ENCODE data around the gene MPRIP.
"Not testable (repeated sequence)": the region's sequence is repeated elsewhere in the genome, so short reads cannot be mapped to it uniquely, and the experiment has no call there.

MPRIP gene

DNA sequence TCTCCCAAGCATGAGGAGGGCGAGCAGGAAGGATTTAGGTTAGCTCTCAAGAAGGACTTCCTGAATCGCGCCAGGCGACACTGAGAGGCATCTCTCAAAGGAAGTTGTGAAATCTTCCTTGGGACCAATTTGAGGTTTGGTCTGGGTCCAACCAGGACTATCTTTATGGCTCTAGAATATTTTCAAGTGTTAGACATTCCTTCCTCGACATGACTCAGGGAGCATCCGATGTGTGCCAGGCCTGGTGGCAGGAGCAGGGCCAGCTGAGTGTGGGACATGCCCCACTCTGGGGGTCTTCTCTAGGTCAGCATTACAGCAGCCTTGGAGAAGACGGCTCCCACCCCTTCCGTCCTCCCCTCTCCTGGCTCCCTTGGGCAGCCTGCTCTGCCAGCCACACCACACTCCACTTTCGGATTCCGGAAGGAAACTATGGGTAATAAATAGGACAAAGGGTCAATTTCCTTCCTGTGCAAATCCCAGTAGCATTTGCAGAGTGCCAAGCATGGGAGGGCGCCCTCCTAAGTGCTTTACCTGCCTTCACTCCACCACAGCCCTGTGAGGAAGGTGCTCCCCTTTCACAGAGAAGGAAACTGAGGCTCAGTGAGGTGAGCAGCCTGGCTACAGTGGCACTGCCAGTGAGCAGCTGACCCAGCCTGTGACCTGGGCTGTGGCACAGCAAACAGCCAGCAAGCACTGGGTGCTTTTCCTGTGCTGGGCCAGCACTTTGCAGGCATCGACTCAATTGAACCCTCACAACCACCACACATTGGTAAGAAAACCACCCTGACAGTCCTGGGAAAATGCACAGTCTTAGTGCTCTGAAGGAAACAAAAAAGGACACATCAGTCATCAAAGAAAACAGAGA, 31.0 kb upstream of the MPRIP start:
- DNase-seq (ENCODE audit: low spot score), result not testable (repeated sequence)

DNA sequence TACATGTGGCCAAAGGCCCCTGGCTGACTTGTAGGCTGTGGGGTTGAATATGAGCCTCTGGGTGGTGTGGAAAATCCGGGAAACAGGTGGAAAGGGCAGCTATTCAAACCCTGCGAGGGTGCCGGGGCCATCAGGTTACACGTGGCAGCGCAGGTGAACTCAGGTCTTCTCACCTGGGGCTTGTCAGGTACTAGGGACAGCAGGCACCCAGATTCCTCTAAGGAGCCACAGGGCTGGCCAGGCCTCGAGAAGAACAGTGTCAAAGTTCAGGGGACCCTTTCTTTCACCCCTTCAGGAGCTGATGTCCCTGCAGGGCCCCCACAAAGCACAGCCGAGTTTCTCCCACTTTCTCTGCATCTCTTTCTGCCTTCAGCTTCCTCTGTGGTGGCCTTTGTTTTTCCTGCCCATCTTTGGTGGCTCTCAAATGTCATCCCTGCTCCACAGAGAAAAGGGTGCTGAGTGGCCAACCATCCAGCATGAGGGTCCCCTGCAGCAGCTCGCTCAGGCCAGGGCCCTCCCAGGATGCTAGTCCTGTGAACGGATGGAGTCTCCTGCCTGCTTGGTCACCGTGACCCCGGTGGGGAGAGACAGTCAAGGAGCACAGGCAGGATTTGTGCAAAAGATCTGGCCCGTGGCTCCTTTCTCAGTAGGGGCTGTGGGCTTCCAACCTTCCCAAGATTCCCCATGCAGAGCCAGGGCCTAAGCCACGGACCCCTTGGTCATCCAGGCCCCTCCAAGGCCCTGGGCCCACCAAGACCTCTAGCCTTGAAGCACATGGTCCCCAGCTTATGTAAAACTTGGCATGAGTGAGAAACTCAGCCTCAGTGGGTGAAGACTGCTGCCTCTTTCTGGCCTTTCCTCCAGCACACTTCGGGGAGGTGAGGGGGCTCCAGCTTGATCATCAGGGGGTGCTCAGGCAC, 28.2 kb upstream of the MPRIP start:
- DNase-seq (ENCODE audit: low spot score), result not testable (repeated sequence)

DNA sequence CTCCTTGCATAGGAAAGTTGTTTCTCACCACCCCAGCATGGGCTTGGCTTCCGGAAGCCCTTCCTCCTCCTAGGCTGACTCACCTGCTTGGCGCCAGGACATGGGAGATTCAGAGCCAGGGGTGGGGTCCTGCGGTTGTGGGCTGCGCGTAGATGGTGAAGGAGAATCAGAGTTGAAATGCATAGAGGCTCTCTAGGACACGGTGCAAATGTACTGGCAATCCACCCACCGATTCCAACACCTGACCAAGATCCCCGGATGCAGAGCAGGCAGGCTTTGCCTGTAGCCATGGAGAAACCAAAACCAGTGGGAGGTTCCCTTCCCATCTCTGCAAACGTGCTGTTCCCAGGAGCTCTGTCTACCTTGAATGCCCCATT, 27.5 kb upstream of the MPRIP start:
- not testable (repeated sequence) for DNase-seq (ENCODE audit: low spot score)

DNA sequence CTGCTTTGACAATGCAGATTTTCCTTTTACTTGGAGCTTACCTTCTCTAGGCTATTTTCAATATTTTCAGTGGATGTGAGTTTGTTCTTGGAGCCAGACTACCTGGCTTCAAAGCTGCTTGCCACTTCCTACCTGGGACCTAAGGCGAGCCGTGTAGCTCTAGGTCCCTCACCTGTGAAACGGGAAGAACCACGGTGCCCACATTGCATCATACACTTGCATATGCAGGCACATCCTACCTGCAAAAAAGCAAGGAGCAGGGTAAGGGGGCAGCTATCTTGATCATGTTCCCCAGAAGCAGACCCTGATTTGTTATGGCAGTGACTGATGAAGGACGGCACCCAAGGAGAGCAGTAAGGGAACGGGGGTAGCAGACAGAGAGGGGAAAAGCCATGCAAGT, 27.0 kb upstream of the MPRIP start:
- no peak for DNase-seq (ENCODE audit: low spot score)

DNA sequence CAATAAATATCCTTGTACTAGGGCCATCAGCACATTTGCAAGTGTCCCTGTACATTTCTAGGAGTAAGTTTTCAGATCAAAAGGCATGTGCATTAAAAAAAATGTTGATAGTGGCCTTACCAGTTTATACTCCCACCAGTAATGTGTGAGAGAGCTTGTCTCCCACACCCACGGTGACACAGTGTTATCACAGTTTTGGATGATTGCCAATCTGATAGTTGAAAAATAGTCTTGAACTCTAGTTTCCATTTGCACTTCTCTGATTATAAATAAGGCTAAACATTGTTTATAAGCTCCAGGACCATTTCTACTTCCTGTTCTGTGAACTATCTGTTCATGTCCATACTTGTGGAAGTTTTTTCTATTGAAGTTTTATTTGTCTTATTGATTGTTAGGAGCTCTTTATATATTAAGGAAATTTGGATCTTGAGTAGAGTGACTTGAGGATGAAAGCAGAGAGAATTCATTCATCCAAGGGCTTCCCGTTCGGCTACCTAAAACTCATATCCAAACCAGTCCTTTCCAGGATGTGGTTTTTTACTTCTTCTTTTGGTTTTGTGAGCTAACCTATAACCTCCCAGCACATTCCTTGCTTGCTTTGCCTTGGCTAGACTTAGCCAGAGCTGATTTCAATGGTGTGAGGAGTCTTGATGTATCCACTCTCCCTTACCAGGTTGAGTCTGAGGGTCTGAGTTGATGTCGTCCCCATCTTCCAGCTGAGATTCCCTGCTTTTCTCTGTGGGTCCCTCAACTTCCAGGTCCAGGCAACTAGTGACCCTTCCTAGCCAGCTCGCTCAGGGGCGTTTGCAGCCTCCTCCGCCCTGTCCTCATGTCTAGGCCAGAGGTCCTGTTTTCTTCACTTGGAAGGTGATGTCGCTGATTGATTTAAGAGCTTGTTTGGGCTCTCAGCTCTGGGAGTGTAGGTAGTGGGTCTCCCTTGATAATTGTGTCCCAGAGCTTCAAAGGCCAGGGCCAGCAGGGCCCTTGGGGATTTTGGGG, 25.8 kb upstream of the MPRIP start:
- not testable (repeated sequence) for DNase-seq (ENCODE audit: low spot score)

DNA sequence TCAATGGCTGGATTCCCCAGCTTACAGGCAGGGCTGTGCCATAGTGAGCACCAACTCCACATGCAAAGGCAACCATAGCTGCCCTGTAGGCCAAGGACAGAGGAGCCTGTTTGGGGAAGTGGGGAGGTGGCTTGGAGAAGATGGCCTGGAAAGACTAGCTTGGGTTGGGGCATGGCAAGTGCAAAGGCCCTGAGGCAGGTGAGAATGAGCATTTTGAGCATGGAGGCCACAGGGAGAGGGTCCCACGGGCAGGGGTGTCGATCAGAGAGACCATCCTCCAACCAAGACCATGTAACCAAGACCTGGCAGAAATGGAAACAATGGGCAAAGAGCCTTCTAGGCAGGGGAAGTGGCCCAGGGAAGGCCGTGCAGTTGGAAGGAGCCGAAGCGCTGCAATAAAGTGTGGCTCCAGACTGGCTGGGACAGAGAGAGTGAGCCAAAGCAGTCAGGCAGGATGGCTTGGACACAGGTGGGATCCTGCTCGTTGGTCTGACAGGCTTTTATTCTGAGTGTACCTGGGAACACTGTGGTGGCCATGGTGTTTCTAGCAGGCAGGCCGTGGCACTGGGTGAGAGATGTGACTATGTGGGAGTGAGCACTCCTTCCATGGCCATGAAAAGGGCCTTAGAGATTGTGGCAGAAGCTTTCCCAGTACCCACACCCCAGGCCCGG, 24.8 kb upstream of the MPRIP start:
- no peak for DNase-seq (ENCODE audit: low spot score)

DNA sequence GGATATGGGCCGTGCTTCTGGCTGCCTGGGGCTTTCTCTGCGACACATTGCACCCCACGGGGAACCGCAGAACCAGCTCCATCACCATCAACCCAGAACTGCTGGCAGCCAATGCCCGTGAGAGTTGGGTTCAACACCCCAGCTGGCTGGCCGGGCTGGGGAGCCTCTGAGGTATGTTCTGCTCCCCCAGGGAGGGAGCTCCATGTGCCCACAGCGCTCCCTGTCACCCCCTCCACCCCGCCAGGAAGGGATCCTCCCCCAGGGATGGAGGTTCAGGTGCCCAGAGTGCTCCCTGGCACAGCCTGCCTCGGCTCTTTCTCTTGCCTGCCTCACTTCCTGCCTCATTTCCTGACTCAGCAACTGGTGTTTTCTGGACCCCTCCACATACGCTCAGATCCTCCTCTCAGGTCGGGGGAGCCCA, 24.2 kb upstream of the MPRIP start:
- no peak for DNase-seq (ENCODE audit: low spot score)

DNA sequence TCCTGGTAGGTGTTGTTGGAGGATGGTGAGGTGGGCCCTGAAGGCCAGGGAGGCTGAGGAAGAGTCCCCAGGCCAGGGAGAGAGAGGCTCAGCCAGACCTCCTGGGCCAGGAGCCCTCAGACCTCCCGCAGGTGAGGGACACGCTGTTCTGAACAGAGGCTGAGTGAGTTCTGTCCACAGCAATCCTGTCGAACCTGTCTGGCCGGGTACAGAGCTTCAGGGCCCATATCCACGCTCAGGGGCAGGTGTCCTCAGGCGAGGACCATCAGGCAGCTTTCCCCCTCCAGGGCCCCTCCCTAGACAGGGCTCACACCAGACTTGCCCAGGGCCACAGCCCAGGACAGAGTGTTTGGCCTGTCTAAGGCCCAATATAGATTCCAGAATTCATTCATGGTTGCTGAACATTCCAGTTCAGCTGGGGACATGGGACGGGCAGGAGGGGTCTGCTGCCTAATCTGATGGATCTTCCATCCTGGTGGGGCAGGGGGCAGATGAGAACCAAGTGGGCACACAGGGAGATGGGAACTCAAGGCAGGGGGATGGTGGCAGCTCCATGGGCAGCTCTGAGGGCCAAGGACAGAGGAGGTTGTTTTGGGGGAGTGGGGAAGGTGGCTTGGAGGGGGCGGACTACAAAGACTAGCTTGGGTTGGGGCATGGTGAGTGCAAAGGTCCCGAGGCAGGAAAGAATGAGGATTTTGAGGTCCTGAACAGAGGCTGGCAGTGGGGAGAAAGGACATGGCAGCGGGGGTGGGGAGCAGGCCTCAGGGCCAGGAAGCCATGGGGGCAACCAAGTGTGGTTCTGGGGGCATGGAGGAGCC, 23.4 kb upstream of the MPRIP start:
- DNase-seq (ENCODE audit: low spot score), result no peak

DNA sequence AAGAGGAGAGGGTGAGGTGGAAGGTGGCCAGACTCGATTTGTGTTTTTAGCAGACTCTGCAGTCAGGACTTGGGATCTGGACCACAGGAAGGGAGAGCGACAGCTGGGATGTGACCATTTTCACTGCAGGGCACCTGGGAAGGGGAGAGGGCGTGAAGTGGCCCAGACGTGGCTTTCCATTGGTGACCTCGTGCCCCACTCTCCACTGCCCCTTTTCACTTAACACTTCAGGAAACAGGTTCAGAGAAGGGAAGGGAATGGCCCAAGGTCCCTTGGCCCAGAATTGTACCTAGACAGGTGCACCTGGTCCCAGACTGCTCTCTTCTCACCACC, 22.9 kb upstream of the MPRIP start:
- no peak for DNase-seq (ENCODE audit: low spot score)

DNA sequence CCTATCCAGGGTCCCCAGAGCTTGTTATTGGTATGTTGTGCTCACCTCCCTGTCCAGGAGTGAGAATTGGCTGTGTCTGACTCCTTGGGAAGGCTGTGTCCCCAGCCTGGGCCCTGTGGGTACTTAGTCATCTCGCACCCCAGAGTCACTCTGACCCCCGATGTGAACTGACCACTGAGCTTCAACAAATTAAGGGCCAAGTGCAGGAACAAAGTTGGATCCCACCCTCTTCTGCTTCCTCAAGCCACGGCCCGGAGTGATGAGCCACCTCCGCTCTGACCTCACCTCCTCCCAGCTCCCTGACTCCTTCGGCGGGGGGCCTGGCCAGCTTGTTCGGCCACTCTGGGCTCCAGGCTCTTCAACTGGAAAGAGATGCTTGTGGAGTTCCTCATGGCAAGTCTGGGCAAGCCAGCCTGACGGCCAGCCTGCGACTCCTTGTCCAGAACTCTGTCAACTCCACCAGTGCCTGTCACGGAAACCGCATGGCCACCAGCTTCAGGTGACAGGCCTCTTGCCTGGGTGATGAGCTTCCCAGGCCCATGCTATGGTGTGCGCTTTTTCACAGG, 22.3 kb upstream of the MPRIP start:
- no peak for DNase-seq (ENCODE audit: low spot score)

DNA sequence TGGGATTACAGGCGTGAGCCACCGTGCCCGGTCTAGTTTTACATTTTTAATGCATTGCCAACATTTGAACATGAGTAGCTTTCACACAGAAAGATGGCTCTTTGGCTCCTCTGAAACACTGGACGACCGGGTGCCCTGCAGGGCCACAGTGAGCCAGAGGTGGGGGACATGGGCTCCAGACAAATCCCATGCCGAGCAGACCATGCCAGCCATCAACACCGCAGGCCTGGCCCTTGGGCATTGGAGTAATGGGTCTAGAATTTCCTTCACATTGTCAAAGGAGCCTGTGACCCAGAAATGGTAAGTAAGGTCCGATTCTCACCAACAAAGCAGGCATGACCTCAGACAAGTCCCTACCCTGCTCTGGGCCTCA, 21.4 kb upstream of the MPRIP start:
- DNase-seq (ENCODE audit: low spot score), result no peak

DNA sequence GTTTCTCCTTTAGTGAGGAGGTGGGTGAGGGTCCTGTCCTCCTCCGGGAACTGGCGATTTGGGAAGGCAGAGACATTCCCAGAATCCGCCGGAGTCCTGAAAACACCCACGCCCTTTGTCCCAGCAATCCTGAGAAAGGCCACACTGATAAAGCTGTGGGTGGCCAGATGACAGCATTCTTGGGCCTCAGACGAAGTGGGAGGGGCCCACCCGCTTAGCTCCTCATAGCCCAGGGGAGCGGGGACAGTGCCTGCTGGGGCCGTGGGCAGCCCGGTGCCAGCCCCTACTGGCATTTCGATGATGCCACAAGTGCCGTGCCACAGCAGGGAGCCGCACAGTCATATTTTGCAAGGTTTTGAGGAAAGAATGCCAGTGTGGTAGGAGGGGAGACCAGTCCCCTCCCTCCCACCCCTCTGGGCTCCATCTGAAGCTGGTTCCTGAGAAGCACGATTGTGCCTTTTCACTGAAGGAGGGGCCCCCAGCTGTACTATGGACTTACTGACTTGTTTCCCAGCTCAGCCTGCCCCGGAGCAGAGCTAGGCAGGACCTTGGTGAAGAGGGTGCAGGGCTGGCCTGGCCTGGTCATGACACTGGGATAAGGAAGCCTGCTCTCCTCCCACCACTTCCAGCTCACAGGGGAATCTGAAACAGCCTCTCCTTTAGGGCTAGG, 20.9 kb upstream of the MPRIP start:
- no peak for DNase-seq (ENCODE audit: low spot score)

DNA sequence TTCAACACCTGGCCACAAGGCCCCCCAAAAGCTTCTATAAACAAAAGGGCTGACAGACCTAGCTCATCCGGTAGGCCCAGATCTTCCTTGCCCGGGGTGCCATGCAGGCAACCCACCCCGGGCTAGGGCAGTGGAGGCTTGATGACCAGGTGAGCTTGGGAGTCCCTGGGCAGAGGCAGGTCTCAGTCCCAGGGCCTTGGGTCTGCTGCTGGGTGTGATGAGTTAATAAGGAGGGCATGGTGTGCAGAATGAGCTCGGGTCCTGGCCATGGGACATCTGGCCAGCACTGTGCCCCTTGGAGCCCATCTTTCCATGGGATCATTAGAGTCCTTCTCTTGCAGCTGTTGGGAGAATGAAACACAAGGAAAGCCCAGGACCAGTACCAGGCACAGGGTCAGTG, 20.2 kb upstream of the MPRIP start:
- DNase-seq (ENCODE audit: low spot score), result no peak

DNA sequence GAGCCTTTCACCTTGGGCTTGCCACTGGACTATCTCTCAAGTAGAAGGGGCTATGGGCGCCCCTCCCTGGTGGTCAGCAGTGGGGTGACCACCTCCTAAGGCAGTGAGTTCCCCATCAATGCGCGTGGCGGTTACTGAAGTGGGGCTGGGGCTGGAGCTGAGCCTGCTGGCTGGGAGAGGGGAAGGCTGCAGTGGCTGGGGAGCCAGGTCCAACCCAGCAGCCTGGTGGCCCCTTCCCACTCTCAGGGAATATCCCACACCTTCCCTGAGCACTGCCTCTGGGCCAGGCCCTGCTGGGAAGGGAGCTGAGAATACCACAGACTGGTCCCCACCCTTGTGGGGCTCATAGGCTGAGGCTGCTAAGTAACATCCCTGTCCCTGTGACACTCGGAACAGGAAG, 19.8 kb upstream of the MPRIP start:
- DNase-seq (ENCODE audit: low spot score), result no peak

DNA sequence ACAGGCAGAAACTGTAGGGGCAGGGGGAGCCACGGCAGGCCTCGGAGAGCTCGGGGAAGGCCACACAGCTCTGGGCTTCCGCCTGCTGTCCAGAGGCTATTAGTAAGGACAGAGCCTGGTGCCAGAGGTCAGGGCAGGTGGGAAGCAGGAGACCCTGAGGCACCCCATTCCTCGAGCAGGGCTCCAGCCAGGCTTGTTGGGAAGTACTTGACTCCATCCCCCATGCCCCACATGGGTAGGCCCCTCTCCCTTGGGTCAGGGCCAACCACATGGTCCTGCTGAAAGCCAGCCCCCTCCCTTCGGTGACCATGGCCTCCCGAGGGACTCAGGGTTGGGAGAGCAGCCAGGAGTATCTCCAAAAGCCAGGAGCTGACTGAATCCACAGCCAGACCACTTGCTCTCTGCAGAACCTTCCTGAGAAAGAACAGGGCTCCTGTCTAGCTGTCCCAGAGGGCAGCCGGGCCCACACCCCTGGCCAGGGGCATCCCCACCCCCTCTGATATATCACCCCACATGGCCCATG, 17.4 kb upstream of the MPRIP start:
- no peak for DNase-seq (ENCODE audit: low spot score)

DNA sequence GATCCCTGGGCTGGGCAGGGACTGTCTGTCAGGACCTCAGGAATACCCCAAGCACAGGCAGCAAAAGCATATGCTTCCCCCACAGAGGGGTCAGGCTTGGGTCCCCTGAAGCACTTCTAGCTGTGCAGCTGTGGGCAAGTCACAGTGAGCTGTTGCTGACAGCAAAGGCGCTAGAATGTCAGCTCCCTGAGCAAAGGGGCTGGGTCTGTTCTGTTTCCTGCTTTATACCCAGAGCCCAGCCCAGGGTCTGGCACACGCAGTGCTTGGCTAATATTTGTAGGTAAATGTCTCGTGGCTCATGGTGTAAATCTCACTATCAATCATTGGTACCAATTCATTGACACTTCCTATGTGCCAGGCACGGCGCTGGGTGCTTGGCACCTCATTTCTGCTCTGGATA, 16.6 kb upstream of the MPRIP start:
- DNase-seq (ENCODE audit: low spot score), result no peak

DNA sequence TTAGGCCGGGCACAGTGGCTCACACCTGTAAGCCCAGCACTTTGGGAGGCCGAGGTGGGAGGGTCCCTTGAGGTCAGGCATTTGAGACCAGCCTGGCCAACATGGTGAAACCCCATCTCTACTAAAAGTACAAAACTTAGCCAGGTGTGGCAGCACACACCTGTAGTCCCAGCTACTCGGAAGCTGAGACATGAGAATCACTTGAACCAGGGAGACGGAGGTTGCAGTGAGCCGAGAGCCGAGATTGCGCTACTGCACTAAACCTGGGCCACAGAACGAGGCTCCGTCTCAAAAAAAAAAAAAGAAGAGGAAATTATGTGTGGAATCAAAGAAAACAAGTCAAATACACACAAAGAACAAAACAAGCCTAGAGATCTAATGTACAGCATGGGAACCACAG, 16.1 kb upstream of the MPRIP start:
- no peak for DNase-seq (ENCODE audit: low spot score)

DNA sequence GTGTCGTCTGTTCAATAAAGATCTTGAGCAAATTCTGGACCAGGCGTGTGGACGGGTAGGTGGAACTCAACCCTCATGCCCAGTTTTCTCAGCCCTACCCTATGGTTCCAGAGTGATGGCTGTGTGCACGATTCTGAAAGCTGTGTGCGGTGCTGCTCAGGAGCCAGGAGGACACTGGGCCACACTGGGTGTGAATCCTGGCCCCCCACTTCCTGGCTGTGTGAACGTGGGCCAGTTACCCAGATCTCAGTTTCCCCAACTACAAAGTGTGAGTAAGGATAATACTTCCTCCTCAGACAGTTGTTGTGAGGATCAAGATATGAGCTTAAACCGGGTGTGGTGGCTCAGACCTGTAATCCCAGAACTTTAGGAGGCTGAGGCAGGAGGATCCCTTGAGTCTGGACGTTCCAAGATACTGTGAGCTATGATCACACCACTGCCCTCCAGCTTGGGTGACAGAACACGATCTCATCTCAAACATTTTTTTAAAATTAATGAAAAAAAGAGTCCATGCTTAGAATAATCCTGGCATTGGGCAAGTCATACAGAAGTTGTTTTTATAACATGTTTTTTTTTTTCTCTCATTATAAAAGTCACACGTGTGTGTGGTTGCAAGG, 14.7 kb upstream of the MPRIP start:
- no peak for DNase-seq (ENCODE audit: low spot score)
